GM18907 (cell line): Measurements from ENCODE around the gene SLC48A1.

Experiments
- ATAC-seq: cut with Tn5 transposase; IDR thresholded peaks from one replicate; pipeline ENCODE4 v1.9.1; 2021; ENCODE audit warnings: mild to moderate bottlenecking, moderate library complexity; ENCODE audit not compliant: unreplicated experiment

The SLC48A1 gene

DNA sequence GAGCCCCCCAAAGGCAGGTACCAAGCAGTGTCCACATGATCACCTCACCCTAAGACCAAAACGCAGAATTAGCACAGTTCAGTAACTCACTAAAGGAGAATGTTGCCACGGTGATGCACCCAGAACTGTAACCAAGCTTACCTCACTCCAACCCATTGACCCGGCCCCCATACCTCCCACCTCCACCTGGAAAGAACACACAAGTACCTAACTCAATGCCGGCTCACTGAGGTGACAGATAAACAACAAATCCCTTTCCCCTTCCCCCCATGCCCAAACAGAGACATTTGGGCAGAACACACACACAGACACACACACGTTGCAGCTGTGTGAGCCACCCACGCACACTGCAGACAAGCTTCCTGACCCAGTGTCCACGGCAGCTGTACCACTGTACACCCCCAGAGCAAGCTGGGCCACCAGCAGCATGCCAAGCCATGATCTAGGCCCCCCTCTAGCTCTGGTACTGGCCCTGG lies 15.6 kb upstream of the SLC48A1 start:
- no peak for ATAC-seq

DNA sequence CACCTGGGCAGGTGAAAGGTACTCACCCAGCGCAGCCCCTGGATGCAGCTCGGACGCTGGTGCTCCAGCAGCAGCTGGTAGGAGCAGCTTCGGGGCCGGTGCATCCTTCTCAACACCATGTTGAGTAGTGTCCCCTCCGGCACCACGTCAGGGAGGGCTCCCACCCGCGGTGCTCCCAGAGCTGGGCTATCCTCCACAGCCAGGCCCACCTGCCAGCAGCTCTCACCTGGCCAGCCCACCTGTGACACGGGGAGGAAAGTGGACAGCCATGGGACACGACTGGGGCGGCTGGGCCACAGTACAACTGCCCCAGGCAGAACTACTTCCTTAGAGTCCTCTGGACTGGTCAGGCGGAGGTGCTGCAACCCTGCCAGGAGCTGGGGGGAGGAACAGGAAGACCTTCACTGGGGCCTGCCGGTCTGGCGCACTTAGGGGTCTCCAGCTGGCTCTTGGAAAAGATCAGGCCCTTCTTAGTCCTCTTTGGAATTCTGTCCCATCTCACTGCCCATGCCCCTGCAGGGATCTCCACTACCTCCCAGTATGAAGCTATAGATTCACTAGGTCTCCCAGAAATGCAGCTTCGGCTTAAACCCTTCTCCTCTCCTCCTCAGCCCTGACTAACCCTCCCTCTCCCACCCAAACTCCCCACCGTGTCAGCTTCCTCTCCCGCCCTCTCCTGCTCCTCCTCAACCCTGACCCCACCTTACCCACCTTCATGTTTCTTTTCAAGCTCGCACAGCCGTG lies 15.0 kb upstream of the SLC48A1 start:
- no peak for ATAC-seq

- no peak for ATAC-seq
These were observed 14.5 kb upstream of the SLC48A1 start for GRCh38 chr12:47758584-47758833.

GRCh38 chr12:47758834-47759690 lies 14.0 kb upstream of the SLC48A1 start, which contains the start of gene RAPGEF3:
TSS of gene RAPGEF3 (minus strand) at chr12:47758880. CDS start at chr12:47758556, 324 bp downstream.
- ATAC-seq: peak; percentile 56

DNA sequence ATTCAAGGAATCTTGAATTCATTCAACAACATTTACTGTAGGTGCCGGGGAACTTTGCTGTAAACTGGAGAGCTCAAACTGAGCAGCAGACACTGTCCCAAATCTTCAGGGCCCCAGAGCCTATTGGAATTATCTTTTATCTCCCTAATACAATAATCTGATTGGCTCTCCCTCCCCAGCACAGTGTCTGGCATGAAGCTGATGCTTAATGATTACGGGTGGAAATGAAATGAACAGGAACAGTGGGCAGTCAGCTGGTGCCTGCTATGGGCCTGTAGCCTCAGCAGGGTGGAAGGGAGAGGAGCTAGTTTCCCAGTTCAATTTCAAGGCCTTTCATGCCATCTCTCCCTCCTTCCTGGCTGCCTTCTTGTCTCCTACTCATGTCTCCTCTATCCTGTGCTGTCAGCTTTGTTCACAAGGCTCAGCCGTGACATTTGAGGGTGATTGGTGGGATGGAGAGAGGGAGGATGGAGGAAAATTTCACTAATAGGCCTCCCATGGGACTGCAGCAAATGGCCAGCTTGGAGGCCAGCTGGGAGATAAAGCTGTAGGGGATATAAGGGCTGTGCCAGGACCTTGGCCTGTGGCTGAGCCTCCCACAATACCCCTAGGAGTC lies 10.1 kb upstream of the SLC48A1 start:
- no peak for ATAC-seq

- no peak for ATAC-seq
These were observed 9.3 kb upstream of the SLC48A1 start for GRCh38 chr12:47763481-47764346.

DNA sequence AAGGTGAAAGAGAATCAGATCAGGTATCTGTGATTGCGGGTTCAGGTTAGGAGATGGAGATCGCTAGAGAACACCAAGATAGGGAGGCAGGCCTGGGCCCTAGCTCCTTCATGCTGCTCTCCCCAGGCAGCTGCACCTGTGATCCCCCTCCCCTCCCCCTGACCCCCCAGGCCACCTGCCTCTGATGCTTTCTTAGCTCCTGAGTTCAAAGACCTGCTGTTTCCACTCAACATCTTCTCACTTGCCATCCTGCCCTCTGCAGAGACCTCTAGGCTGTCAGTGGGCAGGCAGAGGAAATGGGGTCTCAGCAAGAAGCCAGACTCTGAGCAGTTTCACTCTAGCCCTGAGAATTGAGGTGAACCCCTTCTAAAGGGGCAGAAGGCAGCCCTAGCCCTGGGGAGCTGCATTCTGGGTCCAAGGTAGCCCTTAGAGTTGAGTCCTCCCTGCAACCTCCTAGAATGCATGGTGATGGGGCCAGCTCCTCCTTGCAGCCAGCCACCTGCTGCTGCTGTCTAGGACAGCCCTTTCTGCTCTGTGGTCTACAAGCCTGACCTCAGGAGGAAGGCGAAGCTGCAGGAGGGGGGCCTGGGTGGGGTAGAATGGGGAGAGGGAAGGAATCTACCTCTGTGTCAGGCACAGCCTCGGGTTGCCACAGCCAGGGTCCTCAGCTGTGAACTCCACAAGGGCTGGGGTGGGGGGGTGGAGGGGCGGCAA lies 6.4 kb upstream of the SLC48A1 start:
- peak; percentile 8 for ATAC-seq

DNA sequence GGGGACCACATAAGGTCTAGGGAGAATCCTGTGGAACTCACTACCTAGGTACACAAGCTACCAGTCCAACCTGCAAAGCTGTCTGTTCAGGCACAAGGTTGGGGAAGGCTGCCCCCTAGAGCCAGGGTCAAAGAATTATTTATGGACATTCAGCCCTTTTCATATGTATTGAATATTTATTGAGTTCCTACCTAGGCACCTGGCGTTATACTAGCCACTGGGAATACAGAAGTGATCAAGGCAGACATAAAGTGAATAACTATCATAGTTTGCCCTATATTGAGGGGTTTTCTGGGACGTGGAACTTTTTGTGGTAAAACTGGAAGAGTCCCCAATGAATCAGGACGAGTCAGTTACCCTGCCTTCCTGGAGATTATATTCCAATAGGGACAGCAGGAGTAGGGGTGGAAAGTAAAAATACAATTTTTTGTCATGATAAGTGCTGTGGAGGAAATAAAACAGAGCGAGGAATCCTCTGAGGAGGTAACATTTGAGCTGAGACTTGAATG lies 5.8 kb upstream of the SLC48A1 start:
- peak; percentile 57 for ATAC-seq

DNA sequence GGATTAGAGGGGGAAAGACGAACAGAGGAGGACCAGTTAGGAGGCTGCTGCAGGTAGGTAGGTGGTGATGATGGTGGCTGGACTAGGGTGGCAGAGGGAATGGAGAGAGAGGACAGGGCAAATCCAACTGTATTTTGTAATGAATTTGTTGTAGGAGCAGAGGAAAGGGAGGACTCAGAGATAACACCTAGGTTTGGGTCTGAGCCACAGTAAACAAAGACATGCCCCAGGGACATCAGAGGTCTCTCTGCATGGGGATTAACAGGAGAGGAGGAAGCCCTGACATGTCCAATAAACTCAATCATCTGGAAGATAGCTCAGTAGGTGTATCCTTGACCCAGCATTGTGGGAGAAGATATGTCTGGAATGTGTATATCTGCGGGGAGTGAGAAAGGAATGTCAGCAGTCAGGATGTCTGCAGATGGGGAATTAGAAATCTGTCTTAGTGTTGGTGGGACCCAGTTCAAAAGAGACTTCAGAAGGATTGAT lies 4.7 kb upstream of the SLC48A1 start:
- ATAC-seq: no peak

GRCh38 chr12:47769234-47770085 lies 3.6 kb upstream of the SLC48A1 start:
- no peak for ATAC-seq

- no peak for ATAC-seq
These were observed 2.8 kb upstream of the SLC48A1 start for GRCh38 chr12:47770086-47770726.

- ATAC-seq: no peak
These were observed 1.7 kb upstream of the SLC48A1 start for GRCh38 chr12:47771304-47771703.

DNA sequence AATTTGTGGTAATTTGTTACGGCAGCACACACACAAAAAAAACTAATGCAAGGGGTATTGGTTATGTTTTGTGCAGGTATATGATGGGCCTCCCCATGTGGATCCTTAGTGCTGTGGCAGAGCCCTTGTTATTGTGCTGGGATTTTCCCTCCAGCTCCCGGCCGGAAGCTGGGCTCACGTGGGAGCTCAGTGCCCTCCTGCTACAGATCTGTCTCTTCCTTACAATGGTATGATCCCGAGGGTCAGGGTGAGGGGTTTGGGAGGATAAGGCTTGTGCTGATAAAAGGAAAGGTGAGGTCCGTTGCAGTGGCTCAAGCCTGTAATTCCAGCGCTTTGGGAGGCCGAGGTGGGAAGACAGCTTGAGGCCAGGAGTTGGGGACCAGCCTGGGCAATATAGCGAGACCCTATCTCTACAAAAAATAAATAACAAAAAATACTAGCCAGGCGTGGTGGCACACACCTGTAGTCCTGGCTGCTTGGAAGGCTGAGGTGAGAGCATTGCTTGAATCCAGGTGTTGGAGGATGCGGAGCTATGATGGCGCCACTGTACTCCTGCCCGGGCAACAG lies 861 bp upstream of the SLC48A1 start:
- ATAC-seq: no peak

GRCh38 chr12:47772738-47773061 lies 338 bp upstream of the SLC48A1 start:
- ATAC-seq: no peak

- no peak for ATAC-seq
These were observed 981 bp downstream of the SLC48A1 start for GRCh38 chr12:47773858-47774580.

- ATAC-seq: no peak
These were observed 1.6 kb downstream of the SLC48A1 start for GRCh38 chr12:47774663-47775062.

DNA sequence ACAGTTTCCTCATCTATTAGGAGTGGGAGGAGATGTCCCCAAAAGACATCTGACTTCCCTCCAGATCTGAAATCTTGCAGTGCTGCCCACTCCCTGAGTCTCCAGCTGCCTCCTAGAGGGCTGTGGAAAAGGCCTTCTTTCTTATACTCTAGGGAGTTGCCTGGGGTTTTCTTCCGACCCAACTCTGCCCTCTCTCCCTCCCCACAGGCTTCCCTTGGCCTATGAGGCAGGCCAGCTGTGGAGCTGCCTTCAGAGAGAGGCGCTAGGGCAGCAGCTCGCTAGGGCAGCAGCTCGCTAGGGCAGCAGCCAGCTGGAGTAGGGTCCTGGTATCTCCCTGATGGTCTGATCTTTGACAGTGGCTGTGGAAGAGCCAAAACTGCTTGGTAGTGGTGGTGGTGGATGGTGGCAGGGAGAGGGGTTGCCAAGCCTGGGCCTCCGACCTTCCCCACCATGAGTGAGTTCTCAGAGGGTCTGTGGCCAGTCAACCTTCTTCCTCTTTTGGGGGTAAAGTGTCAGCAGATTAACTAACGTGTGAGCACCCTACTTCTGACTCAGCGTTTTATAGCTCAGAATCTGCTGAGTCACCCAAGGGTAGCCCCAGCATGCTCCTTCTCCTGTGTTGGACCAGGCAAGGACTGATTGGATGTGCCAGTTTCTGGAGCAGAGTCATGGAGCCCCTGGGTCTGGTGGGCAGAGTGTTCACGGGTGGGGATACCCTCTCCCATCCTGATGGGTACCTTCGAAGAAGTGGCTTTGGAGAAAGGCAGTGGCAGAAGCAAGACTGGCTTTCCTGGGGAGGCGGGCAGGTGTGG lies 2.3 kb downstream of the SLC48A1 start:
- no peak for ATAC-seq
